Right lobe of liver (tissue), 4 donors: Measurements from ENCODE around the gene SDC4.

Experiments
- POLR2A ChIP-seq: fragments of 450-650 bp; IDR thresholded peaks from one replicate; pipeline ENCODE4 v1.6.1; 2017; ENCODE audit warnings: antibody characterized with exemption, mild to moderate bottlenecking
- TF ChIP-seq, protein P1 (sequence below), 4 donors: fragments of 200-600 bp in 3 of 4; fragments of 450-650 bp in 1 of 4; IDR thresholded peaks; one replicate each; pipeline versions ENCODE4 v1.5.1 to v1.8.0; 2016 to 2022; ENCODE audit warnings: antibody characterized with exemption in 4 of 4, mild to moderate bottlenecking in 2 of 4
- donor health status: DM: no; HTN: no; CAD: no.
- donor health status: DM: no; HTN: no; CAD: no.
- donor health status: DM: no; HTN: yes; CAD: no.

DNA sequence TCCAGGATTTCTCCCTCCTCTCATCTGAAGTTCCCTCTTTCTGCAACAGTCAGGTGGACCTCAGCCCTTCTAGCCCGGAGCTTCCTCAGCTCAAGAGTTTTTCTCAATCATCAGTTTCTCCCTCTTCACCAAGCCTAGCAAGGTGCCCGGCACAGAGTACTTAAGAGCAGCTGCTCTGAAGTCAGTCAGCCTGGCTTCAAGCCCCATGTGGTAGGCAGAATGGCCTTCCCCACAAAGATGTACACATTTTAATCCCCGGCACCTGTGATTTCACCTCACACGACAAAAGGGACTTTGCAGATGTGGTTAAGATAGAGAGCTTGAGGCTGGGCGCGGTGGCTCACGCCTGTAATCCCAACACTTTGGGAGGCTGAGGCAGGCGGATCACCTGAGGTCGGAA lies 56.7 kb downstream of the SDC4 start:
- TF ChIP-seq, protein P1, sequence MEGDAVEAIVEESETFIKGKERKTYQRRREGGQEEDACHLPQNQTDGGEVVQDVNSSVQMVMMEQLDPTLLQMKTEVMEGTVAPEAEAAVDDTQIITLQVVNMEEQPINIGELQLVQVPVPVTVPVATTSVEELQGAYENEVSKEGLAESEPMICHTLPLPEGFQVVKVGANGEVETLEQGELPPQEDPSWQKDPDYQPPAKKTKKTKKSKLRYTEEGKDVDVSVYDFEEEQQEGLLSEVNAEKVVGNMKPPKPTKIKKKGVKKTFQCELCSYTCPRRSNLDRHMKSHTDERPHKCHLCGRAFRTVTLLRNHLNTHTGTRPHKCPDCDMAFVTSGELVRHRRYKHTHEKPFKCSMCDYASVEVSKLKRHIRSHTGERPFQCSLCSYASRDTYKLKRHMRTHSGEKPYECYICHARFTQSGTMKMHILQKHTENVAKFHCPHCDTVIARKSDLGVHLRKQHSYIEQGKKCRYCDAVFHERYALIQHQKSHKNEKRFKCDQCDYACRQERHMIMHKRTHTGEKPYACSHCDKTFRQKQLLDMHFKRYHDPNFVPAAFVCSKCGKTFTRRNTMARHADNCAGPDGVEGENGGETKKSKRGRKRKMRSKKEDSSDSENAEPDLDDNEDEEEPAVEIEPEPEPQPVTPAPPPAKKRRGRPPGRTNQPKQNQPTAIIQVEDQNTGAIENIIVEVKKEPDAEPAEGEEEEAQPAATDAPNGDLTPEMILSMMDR (IDR thresholded peaks at IDR 0.05): no peak
- TF ChIP-seq POLR2A: no peak
